GM12874 (cell line): ENCODE results near the gene MLLT3.

ENCODE experiments used
- CTCF ChIP-seq: IDR thresholded peaks from 2 replicates; pipeline ENCODE4 v1.5.1; 2011; ENCODE audit warnings: low read depth, mild to moderate bottlenecking, control low read depth, low read length, moderate library complexity; ENCODE audit not compliant: insufficient read depth

MLLT3 gene

GRCh38 chr9:20593105-20593504 is 29.2 kb downstream of the MLLT3 start:
- no peak for TF ChIP-seq CTCF

DNA sequence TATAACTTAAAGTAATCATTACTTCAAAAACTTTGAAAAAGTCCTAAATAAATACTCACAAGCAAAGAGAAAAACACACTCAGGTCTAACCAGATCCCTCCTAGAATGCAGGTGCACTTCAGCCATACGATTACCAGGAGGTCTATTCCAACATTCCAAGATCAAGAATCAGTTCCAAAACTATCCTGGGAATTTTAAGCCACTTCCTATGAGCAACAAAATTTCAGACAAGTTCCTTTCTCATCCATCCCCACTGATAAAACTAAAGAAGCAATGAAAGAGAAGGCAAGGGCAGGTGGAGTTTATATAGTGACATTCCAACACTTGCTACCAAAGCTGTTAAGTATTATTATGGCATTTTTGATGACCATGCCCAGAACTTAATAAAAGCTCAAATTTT is 29.6 kb downstream of the MLLT3 start:
- TF ChIP-seq CTCF: no peak

GRCh38 chr9:20591223-20591622 is 31.1 kb downstream of the MLLT3 start:
- TF ChIP-seq CTCF: no peak

DNA sequence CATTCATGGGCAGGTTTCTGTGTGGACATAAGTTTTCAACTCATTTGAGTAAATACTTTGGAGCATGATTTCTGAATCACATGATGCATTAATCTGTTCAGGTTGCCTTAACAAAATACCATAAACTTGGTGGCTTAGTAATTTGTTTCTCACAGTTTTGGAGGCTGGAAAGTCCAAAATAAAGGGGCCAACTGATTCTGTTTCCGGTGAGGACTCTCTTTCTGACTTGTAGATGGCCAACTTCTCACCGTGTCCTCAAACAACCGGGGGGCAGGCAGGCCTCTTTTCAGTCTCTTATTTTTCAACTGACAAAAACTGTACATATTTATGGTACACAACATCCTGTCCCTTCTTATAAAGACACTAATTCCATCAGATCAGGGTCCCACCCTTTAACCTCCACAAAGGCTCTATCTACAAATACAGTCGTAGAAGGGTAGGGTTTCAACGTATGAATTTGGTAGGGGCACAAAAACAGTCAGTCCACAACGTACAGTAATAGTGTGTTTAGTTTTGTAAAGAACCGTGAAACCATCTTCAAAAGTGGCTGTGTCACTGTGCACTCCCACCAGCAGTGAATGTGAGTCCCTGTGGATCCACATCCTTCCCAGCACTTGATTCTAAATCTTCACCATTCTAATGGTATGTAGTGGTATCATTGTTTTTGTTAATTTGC is 37.2 kb downstream of the MLLT3 start:
- TF ChIP-seq CTCF: no peak

DNA sequence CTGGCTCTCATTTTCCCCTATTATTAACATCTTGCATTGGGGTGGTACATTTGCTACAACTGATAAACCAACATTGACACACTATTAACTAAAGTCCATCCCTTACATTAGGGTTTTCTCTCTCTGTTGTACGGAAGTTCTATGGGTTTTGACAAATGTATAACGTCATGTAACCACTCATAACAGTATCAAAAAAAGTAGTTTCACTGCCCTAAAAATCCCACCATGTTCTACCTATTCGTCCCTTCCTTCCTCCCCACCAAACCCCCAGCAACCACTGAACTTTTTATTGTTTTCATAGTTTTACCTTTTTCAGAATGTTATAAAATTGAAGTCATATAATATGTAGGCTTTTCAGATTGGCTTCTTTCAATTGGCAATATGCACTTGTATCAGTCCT is 40.1 kb downstream of the MLLT3 start:
- no peak for TF ChIP-seq CTCF

- TF ChIP-seq CTCF: no peak
These were observed 41.6 kb downstream of the MLLT3 start for GRCh38 chr9:20580673-20581072.

- no peak for TF ChIP-seq CTCF
These were observed 42.6 kb downstream of the MLLT3 start for GRCh38 chr9:20579524-20580314.
